ENCODE measurements around the gene CAMKK1. TPM values are rescaled to one million over a fixed set of nuclear protein-coding genes. Genes with fewer than 3 reads are reported as not detected.

The CAMKK1 gene
- total RNA-seq, 1 donor from 2014 or later: 3.6 TPM

DNA sequence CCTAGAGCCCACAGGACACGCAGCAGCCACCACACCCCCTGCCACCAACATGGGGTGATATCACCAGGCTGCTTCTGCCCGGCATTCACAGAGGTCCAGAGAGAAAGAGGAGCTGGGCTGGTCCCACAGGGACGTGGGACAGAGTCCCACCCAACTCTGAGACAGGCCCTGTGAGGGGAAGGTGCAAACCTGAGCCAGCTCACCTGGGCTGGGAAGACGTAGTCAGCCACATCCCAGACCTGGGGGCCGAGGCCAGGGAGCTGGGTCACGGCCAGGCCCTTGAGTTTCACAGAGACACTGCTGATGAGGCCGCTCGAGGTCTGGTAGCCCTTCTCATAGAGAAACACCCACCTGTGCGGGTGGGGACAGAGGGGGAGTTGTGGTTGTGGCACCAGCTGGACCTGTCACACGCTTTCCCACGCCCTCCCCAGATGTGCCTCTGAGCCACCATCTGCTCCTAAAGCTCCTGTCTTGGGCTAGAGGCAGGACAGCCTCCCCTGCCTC is 12.2 kb upstream of the CAMKK1 start:
- Histone ChIP-seq H3K4me3 (no peak overlapping the region), H3K27me3 (no peaks in the 10 kb centered on the region), H3K9me3 (no peaks in the 10 kb centered on the region), H3K36me3 (no peaks in the 10 kb centered on the region), H3K4me1 (no peaks in the 10 kb centered on the region), H3K27ac (no peak overlapping the region)
- intact Hi-C loops (cut with DNase I): no loop called here
- TF ChIP-seq, protein P1, sequence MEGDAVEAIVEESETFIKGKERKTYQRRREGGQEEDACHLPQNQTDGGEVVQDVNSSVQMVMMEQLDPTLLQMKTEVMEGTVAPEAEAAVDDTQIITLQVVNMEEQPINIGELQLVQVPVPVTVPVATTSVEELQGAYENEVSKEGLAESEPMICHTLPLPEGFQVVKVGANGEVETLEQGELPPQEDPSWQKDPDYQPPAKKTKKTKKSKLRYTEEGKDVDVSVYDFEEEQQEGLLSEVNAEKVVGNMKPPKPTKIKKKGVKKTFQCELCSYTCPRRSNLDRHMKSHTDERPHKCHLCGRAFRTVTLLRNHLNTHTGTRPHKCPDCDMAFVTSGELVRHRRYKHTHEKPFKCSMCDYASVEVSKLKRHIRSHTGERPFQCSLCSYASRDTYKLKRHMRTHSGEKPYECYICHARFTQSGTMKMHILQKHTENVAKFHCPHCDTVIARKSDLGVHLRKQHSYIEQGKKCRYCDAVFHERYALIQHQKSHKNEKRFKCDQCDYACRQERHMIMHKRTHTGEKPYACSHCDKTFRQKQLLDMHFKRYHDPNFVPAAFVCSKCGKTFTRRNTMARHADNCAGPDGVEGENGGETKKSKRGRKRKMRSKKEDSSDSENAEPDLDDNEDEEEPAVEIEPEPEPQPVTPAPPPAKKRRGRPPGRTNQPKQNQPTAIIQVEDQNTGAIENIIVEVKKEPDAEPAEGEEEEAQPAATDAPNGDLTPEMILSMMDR (IDR thresholded peaks at IDR 0.05): no peak
- no peak for DNase-seq (ENCODE audit: low spot score in 2 of 2)

DNA sequence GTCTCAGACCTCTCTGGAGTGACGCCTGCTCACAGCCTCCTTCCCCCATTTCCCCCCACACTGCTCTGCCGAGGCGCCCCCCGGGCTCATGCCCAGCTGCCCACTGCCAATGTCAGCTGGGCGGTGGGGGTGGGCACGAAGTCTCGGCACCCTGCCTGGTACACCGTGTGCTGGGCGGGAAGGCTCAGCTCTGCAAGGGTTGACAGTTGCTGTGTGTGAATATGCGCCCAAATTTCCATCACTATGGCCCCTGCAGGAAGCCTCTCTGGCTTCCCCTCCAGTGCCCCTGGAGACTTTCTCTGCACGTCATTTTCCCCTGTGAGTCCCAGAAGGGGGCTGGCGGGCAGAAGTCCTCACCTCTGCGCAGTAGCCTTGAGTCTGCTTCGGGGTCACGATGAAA is 11.6 kb upstream of the CAMKK1 start:
- no peak for DNase-seq (ENCODE audit: low spot score in 2 of 2)
- no peak overlapping the region for H3K4me3 ChIP-seq
- no peaks in the 10 kb centered on the region for H3K36me3 ChIP-seq
- H3K27ac ChIP-seq: no peak overlapping the region
- no peaks in the 10 kb centered on the region for H3K27me3 ChIP-seq
- TF ChIP-seq, protein P1 (IDR thresholded peaks at IDR 0.05): no peak
- intact Hi-C loops (cut with DNase I): no loop called here
- no peaks in the 10 kb centered on the region for H3K9me3 ChIP-seq
- no peaks in the 10 kb centered on the region for H3K4me1 ChIP-seq

DNA sequence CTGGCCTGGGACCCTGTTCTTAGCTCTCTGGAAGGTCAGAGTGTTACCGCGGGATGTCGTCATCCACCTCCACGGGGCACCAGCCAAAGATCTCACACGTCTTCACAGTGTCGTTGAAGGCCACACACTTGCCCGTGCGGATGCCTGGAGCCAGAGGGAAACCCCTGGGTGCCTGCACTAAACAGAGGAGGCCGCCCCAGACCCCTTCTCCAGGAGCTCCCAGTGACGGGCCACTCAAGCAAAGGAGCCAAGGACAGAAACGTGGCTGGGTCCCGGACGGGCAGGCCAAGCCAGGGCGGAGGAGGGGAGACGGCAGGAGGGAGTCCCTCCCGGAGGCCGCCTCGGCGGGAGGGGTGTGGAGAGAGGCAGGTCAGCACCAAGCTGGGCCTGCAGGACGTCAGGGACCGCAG is 11.0 kb upstream of the CAMKK1 start:
- TF ChIP-seq, protein P1 (IDR thresholded peaks at IDR 0.05): no peak
- intact Hi-C loops (cut with DNase I): no loop called here
- Histone ChIP-seq H3K36me3 (no peaks in the 10 kb centered on the region), H3K27me3 (no peaks in the 10 kb centered on the region), H3K4me3 (no peak overlapping the region), H3K9me3 (no peaks in the 10 kb centered on the region), H3K27ac (no peak overlapping the region), H3K4me1 (no peaks in the 10 kb centered on the region)
- DNase-seq (ENCODE audit: low spot score in 2 of 2): no peak

DNA sequence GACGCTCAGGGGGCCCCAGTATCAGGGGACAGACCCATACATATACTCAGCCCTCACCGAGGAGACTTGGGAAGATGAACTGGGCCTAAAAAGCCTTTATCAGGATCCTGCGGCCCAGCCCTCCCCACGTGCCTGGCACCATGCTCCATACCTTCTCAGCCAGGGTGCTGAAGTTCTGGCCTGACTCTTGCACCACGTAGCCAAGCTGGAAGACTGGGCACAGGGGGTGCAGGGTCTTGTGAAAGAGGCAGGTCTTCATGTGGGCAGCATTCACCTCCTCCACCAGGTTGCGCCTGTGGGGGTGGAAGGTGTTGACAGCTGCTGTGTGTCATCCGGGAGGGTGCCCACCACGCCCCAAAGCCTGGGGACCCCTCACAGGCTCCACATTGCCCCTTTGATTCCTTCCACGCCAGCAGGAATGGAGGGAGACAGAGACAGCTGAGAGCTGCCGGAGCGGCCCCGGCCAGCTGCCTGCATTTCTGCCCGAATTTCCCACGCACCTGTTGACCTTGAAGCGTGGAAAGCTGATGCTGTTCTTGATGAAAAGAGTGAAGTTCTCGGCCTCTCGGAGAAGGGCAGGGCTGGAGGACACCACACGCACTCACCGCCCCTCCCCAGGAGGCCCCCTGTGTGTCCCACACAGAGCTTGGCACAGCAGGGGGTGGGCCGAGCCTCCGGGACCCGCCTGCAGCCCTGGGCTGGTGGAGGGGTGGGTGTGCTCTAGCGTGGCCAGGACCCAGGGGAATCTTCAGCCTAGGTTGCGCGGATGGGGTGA is 10.4 kb upstream of the CAMKK1 start:
- TF ChIP-seq, protein P1 (IDR thresholded peaks at IDR 0.05): no peak
- DNase-seq (ENCODE audit: low spot score in 2 of 2): no peak
- Histone ChIP-seq H3K27ac (no peak overlapping the region), H3K27me3 (no peaks in the 10 kb centered on the region), H3K4me1 (no peaks in the 10 kb centered on the region), H3K9me3 (no peaks in the 10 kb centered on the region), H3K4me3 (no peak overlapping the region), H3K36me3 (no peaks in the 10 kb centered on the region)
- intact Hi-C loops (cut with DNase I): no loop called here

DNA sequence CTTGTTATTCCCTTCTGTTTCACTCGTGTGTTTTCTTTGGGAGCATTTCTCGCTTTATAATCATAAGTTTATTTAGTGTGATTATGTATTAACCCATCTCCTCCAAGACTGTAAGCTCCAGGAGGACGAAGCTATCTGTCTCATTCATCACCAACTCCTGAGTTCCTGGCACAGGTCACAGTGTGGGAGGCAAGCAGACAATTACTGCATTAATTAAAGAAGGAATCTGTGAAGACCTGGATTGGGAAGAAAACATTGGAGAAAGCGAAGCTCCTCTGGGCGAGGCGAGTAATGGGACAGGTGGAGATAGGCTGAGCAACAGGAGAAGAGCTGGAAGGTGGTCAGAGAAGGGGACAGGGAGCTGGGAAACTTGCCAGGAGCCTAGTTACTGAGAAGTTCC is 7.8 kb upstream of the CAMKK1 start:
- no peaks in the 10 kb centered on the region for H3K27me3 ChIP-seq
- no peak for DNase-seq (ENCODE audit: low spot score in 2 of 2)
- no peaks in the 10 kb centered on the region for H3K9me3 ChIP-seq
- no peak overlapping the region for H3K4me3 ChIP-seq
- no peaks in the 10 kb centered on the region for H3K36me3 ChIP-seq
- TF ChIP-seq, protein P1 (IDR thresholded peaks at IDR 0.05): no peak
- H3K4me1 ChIP-seq: no peaks in the 10 kb centered on the region
- intact Hi-C loops (cut with DNase I): no loop called here
- no peak overlapping the region for H3K27ac ChIP-seq
